ENCODE data around the gene KIAA0040. TPM values are rescaled to one million over a fixed set of nuclear protein-coding genes. Genes with fewer than 3 reads are reported as not detected.

Gene KIAA0040
- total and polyA plus RNA-seq, 2 experiments from 2014 or later: 0.04 to 0.22 TPM

GRCh38 chr1:175195281-175195680 is 2.7 kb upstream of the KIAA0040 start:
- Histone ChIP-seq H3K4me1 (ENCODE audit: insufficient read depth) (peaks cover 7% of the 10 kb centered on the region; the same call in 1 of the 2 replicates), H3K79me2 (ENCODE audit: insufficient read depth) (no peaks in the 10 kb centered on the region), H4K20me1 (ENCODE audit: insufficient read depth) (no peaks in the 10 kb centered on the region), H3K36me3 (ENCODE audit: low read depth) (no peaks in the 10 kb centered on the region), H3K27ac (no peak overlapping the region), H3K9me2 (ENCODE audit: insufficient read depth) (no peaks in the 10 kb centered on the region), H2AFZ (no peak overlapping the region), H3K4me3 (no peak overlapping the region), H3K9ac (no peak overlapping the region), H3K4me2 (ENCODE audit: unreplicated experiment) (no peak overlapping the region), H3F3A (ENCODE audit: insufficient read depth) (no peaks in the 10 kb centered on the region), H3K9me3 (ENCODE audit: low read depth) (no peaks in the 10 kb centered on the region), H3K27me3 (replicated peaks; ENCODE audit: insufficient read depth) (peaks cover 32% of the 10 kb centered on the region)
- DNase-seq: no peak
- TF ChIP-seq EZH2 (IDR thresholded peaks at IDR 0.05; ENCODE audit: insufficient read depth, poor library complexity, severe bottlenecking) (no peak), EZH2phosphoT487 (IDR thresholded peaks at IDR 0.05; ENCODE audit: insufficient read depth, low read depth) (no peak)
- in situ Hi-C loops (cut with MboI): no loop called here
- 14 to 29% methylated on average over 1 of the region's 1 CpG for WGBS, 2 experiments (ENCODE audit: low coverage in 1 of 2, low lambda C conversion rate in 2 of 2, missing lambda C conversion rate in 2 of 2)

GRCh38 chr1:175193527-175193910 is 943 bp upstream of the KIAA0040 start:
- no peaks in the 10 kb centered on the region for H4K20me1 ChIP-seq (ENCODE audit: insufficient read depth)
- H3K27me3 ChIP-seq (replicated peaks; ENCODE audit: insufficient read depth): peaks cover 32% of the 10 kb centered on the region
- H3K4me1 ChIP-seq (ENCODE audit: insufficient read depth): peaks cover 7% of the 10 kb centered on the region; the same call in 1 of the 2 replicates
- no peak overlapping the region for H3K9ac ChIP-seq
- no peaks in the 10 kb centered on the region for H3K36me3 ChIP-seq (ENCODE audit: low read depth)
- no peak overlapping the region for H3K27ac ChIP-seq
- H3K4me2 ChIP-seq (ENCODE audit: unreplicated experiment): peak overlapping the region; percentile 68
- H3K9me3 ChIP-seq (ENCODE audit: low read depth): no peaks in the 10 kb centered on the region
- DNase-seq: peak; percentile 10
- TF ChIP-seq EZH2phosphoT487 (IDR thresholded peaks at IDR 0.05; ENCODE audit: insufficient read depth, low read depth) (no peak), EZH2 (IDR thresholded peaks at IDR 0.05; ENCODE audit: insufficient read depth, poor library complexity, severe bottlenecking) (no peak)
- in situ Hi-C loops (cut with MboI): no loop called here
- H2AFZ ChIP-seq: peak overlapping the region; percentile 69
- H3K79me2 ChIP-seq (ENCODE audit: insufficient read depth): no peaks in the 10 kb centered on the region
- 62 to 65% methylated on average over 4 of the region's 4 CpGs for WGBS, 2 experiments (ENCODE audit: low coverage in 1 of 2, low lambda C conversion rate in 2 of 2, missing lambda C conversion rate in 2 of 2)
- H3F3A ChIP-seq (ENCODE audit: insufficient read depth): no peaks in the 10 kb centered on the region
- no peaks in the 10 kb centered on the region for H3K9me2 ChIP-seq (ENCODE audit: insufficient read depth)
- no peak overlapping the region for H3K4me3 ChIP-seq

GRCh38 chr1:175192111-175192629 is 406 bp downstream of the KIAA0040 start:
- Histone ChIP-seq H3K27ac (no peak overlapping the region), H3K4me2 (ENCODE audit: unreplicated experiment) (peak overlapping the region; percentile 84), H3K9me3 (ENCODE audit: low read depth) (no peaks in the 10 kb centered on the region), H3K4me1 (ENCODE audit: insufficient read depth) (peaks cover 7% of the 10 kb centered on the region; the same call in 1 of the 2 replicates), H3F3A (ENCODE audit: insufficient read depth) (no peaks in the 10 kb centered on the region), H3K4me3 (peak overlapping the region; percentile 68), H3K79me2 (ENCODE audit: insufficient read depth) (no peaks in the 10 kb centered on the region), H3K27me3 (replicated peaks; ENCODE audit: insufficient read depth) (peaks cover 26% of the 10 kb centered on the region), H3K9me2 (ENCODE audit: insufficient read depth) (no peaks in the 10 kb centered on the region), H3K36me3 (ENCODE audit: low read depth) (no peaks in the 10 kb centered on the region), H4K20me1 (ENCODE audit: insufficient read depth) (no peaks in the 10 kb centered on the region), H2AFZ (peak overlapping the region; percentile 71), H3K9ac (no peak overlapping the region)
- 4% methylated on average over 17 of the region's 17 CpGs for WGBS, 2 experiments (ENCODE audit: low coverage in 1 of 2, low lambda C conversion rate in 2 of 2, missing lambda C conversion rate in 2 of 2)
- in situ Hi-C loops (cut with MboI): no loop called here
- TF ChIP-seq EZH2 (IDR thresholded peaks at IDR 0.05; ENCODE audit: insufficient read depth, poor library complexity, severe bottlenecking): peak; percentile 22
- TF ChIP-seq EZH2phosphoT487 (IDR thresholded peaks at IDR 0.05; ENCODE audit: insufficient read depth, low read depth): no peak
- peak; percentile 37 for DNase-seq

- Histone ChIP-seq H3K4me2 (ENCODE audit: unreplicated experiment) (peak overlapping the region; percentile 84), H3K9ac (no peak overlapping the region), H3K36me3 (ENCODE audit: low read depth) (no peaks in the 10 kb centered on the region), H3K27me3 (replicated peaks; ENCODE audit: insufficient read depth) (peaks cover 26% of the 10 kb centered on the region), H3K79me2 (ENCODE audit: insufficient read depth) (no peaks in the 10 kb centered on the region), H2AFZ (peak overlapping the region; percentile 71; the same call in 1 of the 2 replicates), H4K20me1 (ENCODE audit: insufficient read depth) (no peaks in the 10 kb centered on the region), H3K4me3 (peak overlapping the region; percentile 68), H3K9me2 (ENCODE audit: insufficient read depth) (no peaks in the 10 kb centered on the region), H3K4me1 (ENCODE audit: insufficient read depth) (peaks cover 7% of the 10 kb centered on the region; the same call in 1 of the 2 replicates), H3K27ac (no peak overlapping the region), H3K9me3 (ENCODE audit: low read depth) (no peaks in the 10 kb centered on the region), H3F3A (ENCODE audit: insufficient read depth) (no peaks in the 10 kb centered on the region)
- peak; percentile 4 for DNase-seq
- in situ Hi-C loops (cut with MboI): no loop called here
- WGBS, 2 experiments (ENCODE audit: low coverage in 1 of 2, low lambda C conversion rate in 2 of 2, missing lambda C conversion rate in 2 of 2): 46 to 49% methylated on average over 7 of the region's 7 CpGs
- TF ChIP-seq EZH2 (IDR thresholded peaks at IDR 0.05; ENCODE audit: insufficient read depth, poor library complexity, severe bottlenecking) (no peak), EZH2phosphoT487 (IDR thresholded peaks at IDR 0.05; ENCODE audit: insufficient read depth, low read depth) (no peak)
Observed at GRCh38 chr1:175191659-175192058, 917 bp downstream of the KIAA0040 start.

All from GM23248 (cell line).